GM13976 (cell line): ENCODE measurements around the gene NOTCH3.

ENCODE experiments used
- DNase-seq: peaks from one replicate; pipeline ENCODE4 v3.0.0; 2012; ENCODE audit warnings: low spot score
- in situ Hi-C: fragments of 300-500 bp; cut with MboI; formaldehyde crosslinking; loops from one replicate; pipeline ENCODE4 v1.12.0; 2022; ENCODE audit warnings: low sequenced_read_pairs, mixed read lengths, inconsistent platforms; ENCODE audit not compliant: unreplicated experiment
- TF ChIP-seq, protein P1 (sequence below): IDR thresholded peaks from 2 replicates; pipeline ENCODE4 v1.5.1; 2012; ENCODE audit warnings: borderline replicate concordance, mild to moderate bottlenecking; ENCODE audit not compliant: insufficient read depth; ENCODE audit errors: extremely low read depth, missing control alignments, control extremely low read depth

NOTCH3 gene

DNA sequence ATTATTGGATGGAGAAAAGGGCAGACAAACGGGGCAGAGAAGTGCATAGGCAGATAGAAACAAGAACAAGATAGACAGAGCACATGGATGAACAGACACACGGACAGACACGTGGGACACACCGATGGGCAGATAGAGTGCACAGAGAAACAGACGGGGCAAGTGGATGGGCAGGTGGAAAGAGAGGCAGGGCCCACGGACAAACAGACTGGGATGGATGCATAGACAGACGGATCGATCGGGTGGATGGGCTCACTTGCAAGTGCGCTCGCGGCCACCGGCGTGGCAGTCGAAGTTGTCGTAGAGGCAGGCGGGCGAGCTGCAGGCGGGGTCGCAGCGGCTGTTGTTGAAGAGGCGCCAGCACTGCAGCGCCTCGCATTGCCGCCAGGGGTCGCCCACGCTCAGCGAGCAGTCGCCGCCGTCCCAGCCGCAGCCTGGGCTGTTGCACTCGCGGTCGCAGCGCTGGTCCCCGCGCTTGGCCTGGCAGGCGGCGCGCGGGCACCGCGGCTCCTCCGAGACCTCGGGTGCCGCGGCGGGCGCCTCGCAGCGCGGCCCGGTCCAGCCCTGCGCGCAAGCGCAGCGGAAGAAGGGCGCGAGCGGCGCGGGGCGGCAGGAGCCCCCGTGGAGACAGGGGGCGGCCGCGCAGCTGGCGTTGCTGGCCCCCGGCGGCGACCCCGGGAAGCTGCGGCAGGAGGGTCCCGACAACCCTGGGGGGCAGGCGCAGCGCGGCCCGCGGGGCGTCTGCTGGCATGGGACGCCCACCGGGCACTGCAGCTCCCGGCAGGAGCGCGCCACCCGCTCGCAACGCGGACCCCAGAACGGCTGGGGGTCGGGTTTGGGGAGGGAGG lies 23.3 kb downstream of the NOTCH3 start:
- DNase-seq, result peak; percentile 92
- in situ Hi-C loops, result no loop called here
- TF ChIP-seq, protein P1, sequence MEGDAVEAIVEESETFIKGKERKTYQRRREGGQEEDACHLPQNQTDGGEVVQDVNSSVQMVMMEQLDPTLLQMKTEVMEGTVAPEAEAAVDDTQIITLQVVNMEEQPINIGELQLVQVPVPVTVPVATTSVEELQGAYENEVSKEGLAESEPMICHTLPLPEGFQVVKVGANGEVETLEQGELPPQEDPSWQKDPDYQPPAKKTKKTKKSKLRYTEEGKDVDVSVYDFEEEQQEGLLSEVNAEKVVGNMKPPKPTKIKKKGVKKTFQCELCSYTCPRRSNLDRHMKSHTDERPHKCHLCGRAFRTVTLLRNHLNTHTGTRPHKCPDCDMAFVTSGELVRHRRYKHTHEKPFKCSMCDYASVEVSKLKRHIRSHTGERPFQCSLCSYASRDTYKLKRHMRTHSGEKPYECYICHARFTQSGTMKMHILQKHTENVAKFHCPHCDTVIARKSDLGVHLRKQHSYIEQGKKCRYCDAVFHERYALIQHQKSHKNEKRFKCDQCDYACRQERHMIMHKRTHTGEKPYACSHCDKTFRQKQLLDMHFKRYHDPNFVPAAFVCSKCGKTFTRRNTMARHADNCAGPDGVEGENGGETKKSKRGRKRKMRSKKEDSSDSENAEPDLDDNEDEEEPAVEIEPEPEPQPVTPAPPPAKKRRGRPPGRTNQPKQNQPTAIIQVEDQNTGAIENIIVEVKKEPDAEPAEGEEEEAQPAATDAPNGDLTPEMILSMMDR, result peak; percentile 98

DNA sequence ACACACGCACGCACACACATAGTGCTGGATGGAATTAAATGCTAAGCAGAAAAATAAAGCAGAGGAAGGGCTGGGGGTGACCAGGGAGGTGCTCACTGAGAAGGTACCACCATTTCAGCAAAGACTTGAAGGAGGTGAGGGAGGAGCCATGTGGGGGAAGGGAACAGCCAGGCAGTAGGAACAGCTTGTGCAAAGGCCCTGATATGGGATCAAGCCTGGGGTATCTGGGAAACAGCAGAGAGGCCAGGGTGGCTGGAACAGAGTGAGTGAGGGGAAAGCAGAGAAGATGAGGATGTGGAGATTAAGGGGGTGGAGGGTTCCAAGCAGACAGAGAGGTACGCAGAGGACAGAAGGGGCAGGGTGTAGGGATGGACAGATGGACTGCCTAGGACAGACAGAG lies 25.2 kb downstream of the NOTCH3 start:
- in situ Hi-C loops, result no loop called here
- TF ChIP-seq, protein P1, result no peak
- no peak for DNase-seq

DNA sequence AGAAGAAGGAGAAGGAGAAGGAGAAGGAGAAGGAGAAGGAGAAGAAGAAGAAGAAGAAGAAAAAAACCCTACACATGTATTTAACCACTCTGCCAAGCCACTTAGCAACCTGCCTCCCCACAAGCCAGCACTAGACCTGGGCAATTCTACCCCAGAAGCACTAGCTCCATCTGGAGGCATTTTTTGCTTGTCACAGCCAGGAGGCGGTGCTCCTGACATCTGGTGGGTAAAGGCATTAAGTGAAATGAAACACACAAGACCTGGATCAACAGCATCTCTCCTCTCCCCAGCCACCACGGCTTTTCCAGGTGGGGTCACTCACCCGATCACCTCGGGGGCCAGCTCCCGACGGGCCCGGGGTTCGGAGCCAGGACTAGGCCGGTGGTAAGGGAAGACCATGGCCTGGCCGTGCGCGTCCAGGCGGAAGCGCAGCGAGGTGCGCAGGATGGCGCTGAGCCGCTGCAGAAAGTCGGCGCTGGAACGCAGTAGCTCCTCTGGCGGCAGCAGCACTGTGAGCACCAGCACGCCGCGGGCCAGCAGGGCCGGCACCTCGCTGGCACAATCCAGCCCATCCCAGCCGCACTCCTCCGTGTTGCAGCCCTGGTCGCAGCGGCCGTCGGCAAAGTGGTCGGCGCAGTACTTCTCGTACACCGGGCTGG lies 26.9 kb downstream of the NOTCH3 start:
- DNase-seq, result no peak
- TF ChIP-seq, protein P1, result peak; percentile 22
- in situ Hi-C loops, result no loop called here

DNA sequence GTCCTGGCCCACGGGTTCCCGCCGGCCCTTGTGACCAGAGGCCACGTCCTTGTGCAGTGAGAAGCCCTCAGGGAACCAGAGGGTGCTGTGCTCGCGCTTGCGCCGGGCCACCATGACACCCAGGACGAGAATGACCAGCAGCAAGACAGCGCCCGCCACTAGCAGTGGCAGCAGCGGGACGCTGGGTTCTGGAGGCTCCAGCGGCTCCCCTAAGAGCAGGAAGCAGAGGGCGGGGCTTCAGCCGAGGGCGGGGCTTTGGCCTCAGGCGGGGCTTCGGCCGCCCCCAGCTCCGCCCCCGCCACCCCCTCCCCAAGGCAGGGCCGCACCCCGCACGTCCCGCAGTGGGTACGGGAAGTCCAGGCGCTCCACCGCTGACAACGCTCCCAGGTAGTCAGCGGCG lies 30.4 kb downstream of the NOTCH3 start:
- peak; percentile 17 for DNase-seq
- TF ChIP-seq, protein P1, result no peak
- in situ Hi-C loops, result no loop called here

DNA sequence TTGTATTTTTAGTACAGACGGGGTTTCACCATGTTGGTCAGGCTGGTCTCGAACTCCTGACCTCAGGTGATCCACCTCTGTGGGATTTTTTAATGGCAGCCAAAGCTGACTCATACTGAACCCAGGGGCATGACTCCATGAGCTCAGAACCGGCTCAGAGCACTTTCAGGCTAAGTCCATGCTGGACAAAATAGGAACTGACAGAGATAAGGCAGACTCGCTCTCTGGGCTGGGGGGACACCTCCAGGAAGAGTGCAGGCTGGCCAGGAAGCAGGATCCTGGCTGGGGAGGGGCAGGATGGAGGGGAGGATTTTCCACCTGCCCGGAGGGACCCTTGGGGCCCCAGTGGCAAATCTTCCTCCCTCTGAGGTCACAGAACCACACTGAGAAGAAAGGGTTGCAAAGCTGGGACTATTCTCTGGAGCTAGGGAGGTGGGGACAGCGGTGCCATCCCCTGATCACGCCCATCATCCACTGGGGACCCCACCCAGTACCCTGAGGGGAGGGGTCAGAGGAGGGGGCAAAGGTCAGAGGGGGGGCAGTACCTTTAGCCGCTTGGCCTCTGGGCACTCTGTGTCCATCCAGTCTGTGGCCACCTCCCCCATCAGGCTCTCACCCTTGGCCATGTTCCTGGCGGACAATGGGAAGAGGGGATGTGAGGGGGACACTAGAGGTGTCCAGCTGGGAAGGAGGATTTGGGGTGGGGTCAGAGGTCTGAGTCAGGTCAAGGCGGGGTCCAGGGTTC lies 31.1 kb downstream of the NOTCH3 start:
- TF ChIP-seq, protein P1, result no peak
- DNase-seq, result no peak
- in situ Hi-C loops, result loop anchor here (10.0 kb wide), 1 partner anchor 385 kb away; no protein-coding TSS in a partner anchor

DNA sequence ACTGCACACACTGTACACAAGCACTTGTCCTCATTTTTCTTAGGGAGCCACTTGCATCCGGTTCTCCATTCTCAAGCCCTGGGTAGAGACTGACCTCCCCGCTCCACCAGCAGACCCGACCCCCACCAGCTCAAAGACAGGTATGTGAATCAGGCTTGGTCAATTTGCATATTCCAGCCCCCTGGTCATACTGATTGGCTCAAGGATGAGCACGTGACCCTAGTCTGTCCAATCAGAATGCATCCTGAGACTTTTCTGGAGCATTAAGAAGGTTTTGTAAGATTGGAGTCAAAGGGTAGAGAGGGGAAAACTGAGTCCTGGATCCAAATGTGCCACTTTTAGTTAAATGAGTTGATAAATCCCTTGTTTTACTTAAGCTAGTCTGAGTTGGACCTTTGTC lies 34.1 kb downstream of the NOTCH3 start:
- TF ChIP-seq, protein P1, result no peak
- no peak for DNase-seq
- in situ Hi-C loops, result loop anchor here (10.0 kb wide), 1 partner anchor 388 kb away; no protein-coding TSS in a partner anchor
